Activated effector memory CD4-positive, alpha-beta T cell treated with anti-CD3 and anti-CD28 coated beads, Interleukin-2, amount 50 U/mL, for 16 hours (primary cell): Measurements from ENCODE around the gene RAPGEF3.

ENCODE experiments used
- DNase-seq: peaks from one replicate; pipeline ENCODE4 v3.0.0-alpha.2; 2020

Gene RAPGEF3

DNA sequence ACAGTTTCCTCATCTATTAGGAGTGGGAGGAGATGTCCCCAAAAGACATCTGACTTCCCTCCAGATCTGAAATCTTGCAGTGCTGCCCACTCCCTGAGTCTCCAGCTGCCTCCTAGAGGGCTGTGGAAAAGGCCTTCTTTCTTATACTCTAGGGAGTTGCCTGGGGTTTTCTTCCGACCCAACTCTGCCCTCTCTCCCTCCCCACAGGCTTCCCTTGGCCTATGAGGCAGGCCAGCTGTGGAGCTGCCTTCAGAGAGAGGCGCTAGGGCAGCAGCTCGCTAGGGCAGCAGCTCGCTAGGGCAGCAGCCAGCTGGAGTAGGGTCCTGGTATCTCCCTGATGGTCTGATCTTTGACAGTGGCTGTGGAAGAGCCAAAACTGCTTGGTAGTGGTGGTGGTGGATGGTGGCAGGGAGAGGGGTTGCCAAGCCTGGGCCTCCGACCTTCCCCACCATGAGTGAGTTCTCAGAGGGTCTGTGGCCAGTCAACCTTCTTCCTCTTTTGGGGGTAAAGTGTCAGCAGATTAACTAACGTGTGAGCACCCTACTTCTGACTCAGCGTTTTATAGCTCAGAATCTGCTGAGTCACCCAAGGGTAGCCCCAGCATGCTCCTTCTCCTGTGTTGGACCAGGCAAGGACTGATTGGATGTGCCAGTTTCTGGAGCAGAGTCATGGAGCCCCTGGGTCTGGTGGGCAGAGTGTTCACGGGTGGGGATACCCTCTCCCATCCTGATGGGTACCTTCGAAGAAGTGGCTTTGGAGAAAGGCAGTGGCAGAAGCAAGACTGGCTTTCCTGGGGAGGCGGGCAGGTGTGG lies 16.6 kb upstream of the RAPGEF3 start:
- no peak for DNase-seq

DNA sequence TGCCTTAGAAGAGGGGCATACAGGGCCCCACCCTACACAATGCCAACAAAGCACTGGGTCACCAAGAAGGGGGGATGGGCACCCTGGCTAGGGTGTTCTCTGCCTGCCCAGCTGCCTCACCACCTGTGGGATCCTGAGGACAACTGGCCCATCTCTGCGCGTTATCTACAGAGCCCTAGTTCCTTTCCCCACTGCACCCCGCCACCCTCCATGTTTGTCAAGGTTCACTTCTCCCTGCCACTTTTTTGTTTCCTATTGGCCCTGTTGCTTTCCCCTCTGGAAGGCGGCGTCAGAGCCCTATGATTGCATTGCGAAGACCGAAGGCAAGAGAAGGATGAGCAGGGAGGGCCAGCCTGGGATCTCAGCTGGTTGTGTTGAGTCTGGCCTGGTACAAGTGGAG lies 16.0 kb upstream of the RAPGEF3 start:
- DNase-seq: no peak

DNA sequence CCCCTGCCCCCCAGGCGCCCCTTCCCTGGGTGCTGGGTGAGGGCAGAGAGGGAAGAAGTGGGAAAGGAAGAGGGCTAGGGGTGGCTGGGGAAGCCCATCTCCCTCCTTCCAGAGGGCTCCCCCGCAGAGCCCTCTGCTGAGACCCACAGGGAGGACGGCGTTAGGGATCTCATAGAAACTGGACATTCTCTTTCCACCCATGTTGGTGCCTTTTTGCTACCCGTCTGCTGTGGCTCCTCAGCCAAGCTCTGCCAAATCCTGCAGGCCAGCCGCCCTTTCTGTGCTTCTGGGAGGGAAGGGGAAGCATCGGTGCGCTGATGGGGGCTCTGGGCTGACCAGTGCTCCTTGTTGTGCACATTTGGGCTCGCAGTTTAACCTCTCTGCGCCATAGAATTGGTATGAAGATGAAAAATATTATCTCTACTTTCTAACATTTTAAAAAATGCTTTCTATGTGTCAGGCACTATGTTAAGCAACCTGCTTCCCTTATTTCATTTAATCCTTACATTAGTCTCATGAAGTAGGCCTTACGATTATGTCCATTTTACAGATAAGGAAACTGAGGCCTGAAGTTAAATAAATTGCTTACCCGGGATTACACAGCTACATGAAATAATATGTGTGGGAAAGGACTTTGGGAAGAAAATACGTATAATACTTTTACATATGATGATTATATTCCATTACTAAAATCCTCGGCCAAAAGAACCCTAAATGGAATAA lies 15.3 kb upstream of the RAPGEF3 start:
- DNase-seq: no peak

DNA sequence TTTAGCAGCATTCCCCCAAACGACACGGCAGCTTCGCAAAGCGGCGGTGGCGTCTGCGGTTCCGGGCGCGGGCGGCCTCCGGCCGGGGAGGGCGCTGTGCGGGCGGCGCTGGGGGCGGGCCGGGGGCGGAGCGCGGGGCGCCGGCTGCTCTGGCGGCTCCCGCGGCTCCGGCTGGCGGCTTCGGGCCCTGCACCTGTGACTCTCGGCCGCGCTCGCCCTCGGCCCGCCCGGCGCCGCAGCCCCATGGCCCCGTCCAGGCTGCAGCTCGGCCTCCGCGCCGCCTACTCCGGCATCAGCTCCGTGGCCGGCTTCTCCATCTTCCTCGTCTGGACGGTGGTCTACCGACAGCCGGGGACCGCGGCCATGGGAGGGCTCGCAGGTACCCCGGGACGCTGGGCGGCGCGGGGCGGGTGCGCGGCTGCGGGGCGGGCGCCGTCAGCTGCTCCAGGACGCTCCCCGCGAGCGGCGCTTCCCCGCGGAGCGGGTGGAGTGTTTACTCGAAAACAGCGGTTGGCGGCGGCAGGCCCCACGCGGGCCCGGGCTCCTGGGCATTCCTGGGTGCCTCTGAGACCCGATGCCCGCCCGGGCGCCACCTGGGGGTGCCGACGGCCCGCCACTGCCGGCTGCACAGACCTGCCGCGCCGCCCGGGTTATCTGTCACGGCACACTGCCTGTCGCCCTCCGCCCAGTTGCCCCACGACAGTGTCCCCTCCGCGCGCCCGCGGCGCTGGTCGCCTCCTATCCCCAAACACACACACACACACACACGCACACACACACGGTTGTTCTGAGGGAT lies 14.6 kb upstream of the RAPGEF3 start, which contains the start of gene SLC48A1:
Gene SLC48A1, plus strand, starts transcription at position 177 of the 796 bp plus-strand sequence. Its CDS starts 67 bp downstream, at position 244.
- DNase-seq: peak; percentile 91

DNA sequence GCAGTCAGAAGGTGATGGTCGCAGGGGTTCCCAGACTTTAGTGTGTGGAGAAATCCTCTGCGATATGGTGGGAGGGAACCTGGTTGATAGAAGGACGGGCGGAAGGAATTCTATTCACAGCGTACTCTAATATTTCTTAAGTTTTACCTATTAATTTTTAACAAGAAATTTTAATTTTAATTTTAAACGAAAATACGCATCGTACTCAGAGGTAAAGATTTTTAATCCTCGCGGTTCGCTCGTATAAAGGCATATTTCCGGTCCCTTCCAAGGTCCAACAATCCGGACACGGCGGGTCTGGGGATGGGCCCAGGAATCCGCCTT lies 14.0 kb upstream of the RAPGEF3 start:
- no peak for DNase-seq

DNA sequence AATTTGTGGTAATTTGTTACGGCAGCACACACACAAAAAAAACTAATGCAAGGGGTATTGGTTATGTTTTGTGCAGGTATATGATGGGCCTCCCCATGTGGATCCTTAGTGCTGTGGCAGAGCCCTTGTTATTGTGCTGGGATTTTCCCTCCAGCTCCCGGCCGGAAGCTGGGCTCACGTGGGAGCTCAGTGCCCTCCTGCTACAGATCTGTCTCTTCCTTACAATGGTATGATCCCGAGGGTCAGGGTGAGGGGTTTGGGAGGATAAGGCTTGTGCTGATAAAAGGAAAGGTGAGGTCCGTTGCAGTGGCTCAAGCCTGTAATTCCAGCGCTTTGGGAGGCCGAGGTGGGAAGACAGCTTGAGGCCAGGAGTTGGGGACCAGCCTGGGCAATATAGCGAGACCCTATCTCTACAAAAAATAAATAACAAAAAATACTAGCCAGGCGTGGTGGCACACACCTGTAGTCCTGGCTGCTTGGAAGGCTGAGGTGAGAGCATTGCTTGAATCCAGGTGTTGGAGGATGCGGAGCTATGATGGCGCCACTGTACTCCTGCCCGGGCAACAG lies 13.5 kb upstream of the RAPGEF3 start:
- no peak for DNase-seq

DNA sequence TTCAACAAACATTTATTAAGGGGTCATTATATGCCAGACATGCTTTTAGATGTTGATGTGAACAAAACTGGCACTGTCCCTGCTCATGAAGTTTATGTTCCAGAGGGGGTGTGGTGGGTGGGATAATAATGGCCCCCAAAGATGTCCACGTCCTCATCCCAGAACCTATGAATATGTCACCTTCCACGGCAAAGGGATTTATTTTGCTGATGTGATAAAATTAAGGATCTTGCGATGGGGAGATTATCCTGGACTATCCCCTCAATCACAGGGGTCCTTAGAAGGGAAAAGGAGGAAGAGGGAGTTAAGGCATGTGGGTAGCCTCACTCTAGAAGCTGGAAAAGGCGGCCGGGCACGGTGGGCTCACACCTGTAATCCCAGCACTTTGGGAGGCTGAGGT lies 12.6 kb upstream of the RAPGEF3 start:
- DNase-seq: no peak

DNA sequence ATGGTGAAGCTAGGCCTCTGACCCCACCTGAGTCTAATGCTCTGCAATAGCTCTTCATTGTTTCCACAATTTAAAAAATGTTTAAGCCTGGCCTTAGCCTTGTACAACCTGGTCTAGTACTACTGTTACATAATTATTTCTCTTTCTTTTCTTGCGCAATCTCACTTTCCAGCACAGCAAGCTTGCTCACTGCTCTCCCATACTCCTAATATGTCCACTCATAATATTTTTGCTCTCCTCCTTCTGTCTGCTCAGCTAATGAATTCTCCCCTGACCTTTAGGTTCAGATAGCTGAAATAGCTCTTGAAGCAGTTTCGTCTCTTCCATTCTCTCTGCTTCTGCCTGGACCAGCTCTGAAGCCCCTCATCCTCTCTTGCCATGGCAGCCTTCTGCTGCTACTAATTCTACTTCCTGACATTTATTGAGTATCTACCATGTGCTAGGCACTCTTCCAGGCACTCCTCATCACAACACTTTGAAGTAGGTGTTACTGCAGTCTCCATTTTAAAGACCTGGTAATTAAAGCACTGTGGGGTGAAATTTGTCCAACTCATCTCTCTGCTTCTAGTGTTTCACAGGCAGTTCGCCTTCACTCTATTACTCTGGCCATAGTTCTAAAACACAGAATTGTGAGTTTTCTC lies 11.5 kb upstream of the RAPGEF3 start:
- no peak for DNase-seq

DNA sequence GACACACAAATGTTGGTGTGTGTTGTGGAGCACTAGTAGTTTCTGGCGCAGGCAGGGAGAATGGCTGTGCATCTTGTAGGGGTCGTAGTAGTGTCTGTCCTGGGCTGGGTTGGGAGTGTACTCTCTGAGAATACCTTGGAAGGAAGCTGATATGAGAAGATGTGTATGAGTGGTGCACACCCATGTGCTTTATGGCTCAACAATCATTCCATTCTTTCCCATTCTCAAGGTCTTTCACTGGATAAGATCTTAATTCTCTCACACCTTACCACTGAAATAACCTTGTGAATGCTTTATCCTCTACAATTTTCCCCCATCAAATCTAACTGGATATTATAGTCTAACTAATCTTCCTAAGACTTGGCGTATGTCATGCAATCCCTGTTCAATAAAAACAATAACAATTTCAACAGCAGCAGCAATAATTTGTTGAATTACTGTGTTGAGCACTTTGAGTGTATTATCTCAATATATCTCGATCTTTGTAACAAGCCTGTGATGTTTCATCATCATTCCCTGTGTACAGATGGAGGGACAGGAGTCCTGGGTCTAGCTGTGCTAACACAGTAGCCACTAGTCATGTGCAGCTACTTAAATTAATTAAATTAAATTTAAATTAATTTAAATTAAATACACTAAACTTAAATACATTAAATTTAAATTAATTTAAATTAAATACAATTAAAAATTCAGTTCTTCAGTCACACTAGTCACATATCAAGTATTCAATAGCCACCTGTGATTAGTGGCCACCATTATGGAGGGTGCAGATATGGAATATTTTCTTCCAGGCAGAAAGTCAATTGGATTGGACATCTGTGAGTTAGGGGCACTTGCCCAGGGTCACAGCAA lies 10.8 kb upstream of the RAPGEF3 start:
- DNase-seq: no peak

DNA sequence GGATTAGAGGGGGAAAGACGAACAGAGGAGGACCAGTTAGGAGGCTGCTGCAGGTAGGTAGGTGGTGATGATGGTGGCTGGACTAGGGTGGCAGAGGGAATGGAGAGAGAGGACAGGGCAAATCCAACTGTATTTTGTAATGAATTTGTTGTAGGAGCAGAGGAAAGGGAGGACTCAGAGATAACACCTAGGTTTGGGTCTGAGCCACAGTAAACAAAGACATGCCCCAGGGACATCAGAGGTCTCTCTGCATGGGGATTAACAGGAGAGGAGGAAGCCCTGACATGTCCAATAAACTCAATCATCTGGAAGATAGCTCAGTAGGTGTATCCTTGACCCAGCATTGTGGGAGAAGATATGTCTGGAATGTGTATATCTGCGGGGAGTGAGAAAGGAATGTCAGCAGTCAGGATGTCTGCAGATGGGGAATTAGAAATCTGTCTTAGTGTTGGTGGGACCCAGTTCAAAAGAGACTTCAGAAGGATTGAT lies 9.7 kb upstream of the RAPGEF3 start:
- DNase-seq: no peak

DNA sequence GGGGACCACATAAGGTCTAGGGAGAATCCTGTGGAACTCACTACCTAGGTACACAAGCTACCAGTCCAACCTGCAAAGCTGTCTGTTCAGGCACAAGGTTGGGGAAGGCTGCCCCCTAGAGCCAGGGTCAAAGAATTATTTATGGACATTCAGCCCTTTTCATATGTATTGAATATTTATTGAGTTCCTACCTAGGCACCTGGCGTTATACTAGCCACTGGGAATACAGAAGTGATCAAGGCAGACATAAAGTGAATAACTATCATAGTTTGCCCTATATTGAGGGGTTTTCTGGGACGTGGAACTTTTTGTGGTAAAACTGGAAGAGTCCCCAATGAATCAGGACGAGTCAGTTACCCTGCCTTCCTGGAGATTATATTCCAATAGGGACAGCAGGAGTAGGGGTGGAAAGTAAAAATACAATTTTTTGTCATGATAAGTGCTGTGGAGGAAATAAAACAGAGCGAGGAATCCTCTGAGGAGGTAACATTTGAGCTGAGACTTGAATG lies 8.6 kb upstream of the RAPGEF3 start:
- peak; percentile 88 for DNase-seq

DNA sequence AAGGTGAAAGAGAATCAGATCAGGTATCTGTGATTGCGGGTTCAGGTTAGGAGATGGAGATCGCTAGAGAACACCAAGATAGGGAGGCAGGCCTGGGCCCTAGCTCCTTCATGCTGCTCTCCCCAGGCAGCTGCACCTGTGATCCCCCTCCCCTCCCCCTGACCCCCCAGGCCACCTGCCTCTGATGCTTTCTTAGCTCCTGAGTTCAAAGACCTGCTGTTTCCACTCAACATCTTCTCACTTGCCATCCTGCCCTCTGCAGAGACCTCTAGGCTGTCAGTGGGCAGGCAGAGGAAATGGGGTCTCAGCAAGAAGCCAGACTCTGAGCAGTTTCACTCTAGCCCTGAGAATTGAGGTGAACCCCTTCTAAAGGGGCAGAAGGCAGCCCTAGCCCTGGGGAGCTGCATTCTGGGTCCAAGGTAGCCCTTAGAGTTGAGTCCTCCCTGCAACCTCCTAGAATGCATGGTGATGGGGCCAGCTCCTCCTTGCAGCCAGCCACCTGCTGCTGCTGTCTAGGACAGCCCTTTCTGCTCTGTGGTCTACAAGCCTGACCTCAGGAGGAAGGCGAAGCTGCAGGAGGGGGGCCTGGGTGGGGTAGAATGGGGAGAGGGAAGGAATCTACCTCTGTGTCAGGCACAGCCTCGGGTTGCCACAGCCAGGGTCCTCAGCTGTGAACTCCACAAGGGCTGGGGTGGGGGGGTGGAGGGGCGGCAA lies 8.0 kb upstream of the RAPGEF3 start:
- DNase-seq: no peak

DNA sequence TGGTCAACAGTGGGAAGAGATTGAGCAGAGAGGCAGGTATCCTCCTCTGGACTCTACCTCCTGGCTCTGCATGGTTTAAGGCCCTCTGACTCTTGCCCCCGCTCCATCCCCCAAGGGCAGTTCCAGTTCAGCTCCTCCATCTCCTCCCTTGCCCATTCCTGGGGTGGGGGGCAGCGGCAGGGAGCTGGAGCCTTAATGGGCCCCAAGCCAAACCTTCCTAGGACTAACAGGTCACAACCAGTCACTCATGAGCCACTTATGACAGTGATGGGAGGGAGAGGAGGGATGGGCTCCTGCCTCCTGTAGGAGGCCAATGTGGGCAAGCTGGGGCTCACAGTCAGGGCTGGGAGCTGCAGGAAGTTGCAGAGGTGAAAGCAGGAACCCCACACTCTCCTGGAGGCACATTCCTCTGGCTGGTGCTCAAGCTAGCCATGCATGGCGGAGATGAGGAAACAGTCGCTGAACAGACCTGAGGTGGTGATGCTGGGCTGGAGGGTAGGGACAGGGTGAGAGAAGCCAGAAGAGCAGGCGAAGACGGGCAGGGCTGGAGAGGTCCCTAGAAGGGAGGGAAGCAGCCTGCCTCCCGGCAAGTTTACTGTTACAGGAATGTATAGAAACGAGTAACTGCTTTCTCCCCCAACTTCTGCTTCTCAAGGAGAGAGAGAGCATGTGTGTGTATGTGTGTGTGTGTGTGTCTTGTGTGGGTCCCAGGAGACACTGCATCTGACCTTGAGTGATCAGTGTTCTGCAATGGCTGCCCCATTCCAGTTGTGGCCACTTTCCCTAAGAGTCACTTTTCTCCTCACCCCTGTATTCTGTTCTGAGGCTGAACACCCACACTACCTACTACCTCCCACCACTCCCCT lies 5.0 kb upstream of the RAPGEF3 start:
- no peak for DNase-seq

DNA sequence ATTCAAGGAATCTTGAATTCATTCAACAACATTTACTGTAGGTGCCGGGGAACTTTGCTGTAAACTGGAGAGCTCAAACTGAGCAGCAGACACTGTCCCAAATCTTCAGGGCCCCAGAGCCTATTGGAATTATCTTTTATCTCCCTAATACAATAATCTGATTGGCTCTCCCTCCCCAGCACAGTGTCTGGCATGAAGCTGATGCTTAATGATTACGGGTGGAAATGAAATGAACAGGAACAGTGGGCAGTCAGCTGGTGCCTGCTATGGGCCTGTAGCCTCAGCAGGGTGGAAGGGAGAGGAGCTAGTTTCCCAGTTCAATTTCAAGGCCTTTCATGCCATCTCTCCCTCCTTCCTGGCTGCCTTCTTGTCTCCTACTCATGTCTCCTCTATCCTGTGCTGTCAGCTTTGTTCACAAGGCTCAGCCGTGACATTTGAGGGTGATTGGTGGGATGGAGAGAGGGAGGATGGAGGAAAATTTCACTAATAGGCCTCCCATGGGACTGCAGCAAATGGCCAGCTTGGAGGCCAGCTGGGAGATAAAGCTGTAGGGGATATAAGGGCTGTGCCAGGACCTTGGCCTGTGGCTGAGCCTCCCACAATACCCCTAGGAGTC lies 4.3 kb upstream of the RAPGEF3 start:
- no peak for DNase-seq

DNA sequence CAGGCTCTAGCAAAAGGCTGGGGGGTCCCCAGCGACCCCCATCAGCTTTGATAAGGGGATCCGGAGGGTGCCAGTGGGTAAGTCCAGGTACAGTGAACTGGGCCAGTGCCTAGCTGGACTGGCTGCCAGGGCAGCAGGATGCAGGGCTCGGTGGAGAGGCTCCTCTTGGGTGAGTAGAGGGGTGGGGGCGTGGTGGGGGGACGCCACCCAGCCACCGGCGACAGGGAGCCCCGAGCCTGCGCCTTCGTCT lies 171 bp downstream of the RAPGEF3 start:
- DNase-seq: no peak

DNA sequence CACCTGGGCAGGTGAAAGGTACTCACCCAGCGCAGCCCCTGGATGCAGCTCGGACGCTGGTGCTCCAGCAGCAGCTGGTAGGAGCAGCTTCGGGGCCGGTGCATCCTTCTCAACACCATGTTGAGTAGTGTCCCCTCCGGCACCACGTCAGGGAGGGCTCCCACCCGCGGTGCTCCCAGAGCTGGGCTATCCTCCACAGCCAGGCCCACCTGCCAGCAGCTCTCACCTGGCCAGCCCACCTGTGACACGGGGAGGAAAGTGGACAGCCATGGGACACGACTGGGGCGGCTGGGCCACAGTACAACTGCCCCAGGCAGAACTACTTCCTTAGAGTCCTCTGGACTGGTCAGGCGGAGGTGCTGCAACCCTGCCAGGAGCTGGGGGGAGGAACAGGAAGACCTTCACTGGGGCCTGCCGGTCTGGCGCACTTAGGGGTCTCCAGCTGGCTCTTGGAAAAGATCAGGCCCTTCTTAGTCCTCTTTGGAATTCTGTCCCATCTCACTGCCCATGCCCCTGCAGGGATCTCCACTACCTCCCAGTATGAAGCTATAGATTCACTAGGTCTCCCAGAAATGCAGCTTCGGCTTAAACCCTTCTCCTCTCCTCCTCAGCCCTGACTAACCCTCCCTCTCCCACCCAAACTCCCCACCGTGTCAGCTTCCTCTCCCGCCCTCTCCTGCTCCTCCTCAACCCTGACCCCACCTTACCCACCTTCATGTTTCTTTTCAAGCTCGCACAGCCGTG lies 668 bp downstream of the RAPGEF3 start:
- DNase-seq: no peak

DNA sequence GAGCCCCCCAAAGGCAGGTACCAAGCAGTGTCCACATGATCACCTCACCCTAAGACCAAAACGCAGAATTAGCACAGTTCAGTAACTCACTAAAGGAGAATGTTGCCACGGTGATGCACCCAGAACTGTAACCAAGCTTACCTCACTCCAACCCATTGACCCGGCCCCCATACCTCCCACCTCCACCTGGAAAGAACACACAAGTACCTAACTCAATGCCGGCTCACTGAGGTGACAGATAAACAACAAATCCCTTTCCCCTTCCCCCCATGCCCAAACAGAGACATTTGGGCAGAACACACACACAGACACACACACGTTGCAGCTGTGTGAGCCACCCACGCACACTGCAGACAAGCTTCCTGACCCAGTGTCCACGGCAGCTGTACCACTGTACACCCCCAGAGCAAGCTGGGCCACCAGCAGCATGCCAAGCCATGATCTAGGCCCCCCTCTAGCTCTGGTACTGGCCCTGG lies 1.3 kb downstream of the RAPGEF3 start:
- no peak for DNase-seq
